ENCODE data around the gene GANC. TPM values are rescaled to one million over a fixed set of nuclear protein-coding genes. Genes with fewer than 3 reads are reported as not detected.
"Not testable (repeated sequence)": the region's sequence is repeated elsewhere in the genome, so short reads cannot be mapped to it uniquely, and the experiment has no call there.

GANC gene
- total RNA-seq, 1 experiment from 2014 or later = 5.8 TPM

DNA sequence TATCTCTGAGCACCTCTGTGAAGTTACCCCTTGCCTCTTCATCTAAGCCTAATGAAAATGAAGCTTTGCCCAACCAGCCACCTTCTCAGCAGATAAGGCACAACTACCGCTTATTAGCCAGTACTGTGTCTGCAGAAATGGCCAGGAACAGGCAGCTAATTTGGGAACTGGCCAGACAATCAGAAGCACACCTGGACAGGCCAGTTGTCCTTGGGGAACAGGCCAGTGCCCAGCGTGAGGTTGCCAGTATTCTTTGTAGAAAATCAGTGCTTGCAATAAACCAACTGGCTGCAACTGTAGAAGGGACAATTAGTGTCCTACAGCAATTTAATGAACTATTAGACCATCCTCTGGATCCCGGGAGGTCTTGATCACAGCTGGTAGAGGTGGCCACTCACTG, 10.7 kb downstream of the GANC start:
- DNase-seq (ENCODE audit: low spot score) = no peak

DNA sequence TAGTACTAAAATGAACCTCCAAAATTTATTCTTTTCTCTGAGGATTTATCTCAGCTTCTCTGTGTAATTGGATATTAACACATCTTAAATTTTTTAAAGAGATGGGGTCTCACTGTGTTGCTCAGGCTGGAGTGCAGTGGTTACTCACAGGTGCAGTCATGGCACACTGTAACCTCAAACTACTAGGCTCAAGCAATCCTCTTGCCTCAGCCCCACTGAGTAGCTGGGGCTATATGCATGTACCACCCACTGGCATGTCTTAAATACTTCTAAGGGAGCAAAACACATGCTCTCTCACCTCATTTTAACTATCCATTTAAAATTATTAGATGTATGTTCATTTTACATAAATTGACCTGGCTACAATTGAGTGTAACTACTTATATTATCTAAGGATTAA, 11.6 kb downstream of the GANC start:
- DNase-seq (ENCODE audit: low spot score) = no peak

DNA sequence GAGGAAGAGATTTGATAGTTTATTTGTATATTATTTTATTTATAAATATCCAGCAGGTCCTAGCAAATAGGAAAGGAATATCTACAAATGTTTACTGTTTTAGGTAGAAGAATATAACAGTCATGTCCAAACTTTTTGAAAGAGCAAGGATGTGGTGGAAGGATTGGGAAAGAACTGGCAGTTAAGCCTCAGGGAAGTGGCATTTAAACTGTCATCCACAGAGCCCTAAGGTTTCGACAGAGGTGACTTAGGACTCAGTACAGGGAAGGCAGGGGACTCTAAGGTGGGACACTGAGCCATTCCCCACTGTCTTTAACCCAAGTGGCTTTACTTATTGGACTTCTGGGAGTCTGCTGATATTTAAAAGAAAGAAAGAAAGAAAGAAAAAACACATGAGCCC, 12.0 kb downstream of the GANC start:
- no peak for DNase-seq (ENCODE audit: low spot score)

- no peak for DNase-seq (ENCODE audit: low spot score)
Measured at GRCh38 chr15:42286445-42287029, 13.5 kb downstream of the GANC start.

DNA sequence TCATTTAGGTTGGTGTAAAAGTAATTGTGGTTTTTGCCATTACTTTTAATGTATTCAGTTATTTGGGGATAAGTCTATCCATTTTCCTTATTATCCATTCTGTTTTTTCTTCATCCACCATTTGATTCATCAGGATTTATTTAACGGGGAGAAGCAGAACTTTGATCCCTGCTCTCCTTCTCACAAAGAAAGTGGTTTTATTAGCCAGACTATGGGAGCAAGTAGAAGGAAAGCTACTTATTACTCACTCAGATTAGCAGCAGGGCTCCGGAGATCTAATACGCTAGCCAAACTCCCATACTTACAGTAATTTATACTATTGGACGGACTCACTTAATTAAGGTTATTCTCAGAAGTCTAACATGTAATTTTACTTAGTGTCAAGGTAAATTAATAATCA, 14.9 kb downstream of the GANC start:
- no peak for DNase-seq (ENCODE audit: low spot score)

DNA sequence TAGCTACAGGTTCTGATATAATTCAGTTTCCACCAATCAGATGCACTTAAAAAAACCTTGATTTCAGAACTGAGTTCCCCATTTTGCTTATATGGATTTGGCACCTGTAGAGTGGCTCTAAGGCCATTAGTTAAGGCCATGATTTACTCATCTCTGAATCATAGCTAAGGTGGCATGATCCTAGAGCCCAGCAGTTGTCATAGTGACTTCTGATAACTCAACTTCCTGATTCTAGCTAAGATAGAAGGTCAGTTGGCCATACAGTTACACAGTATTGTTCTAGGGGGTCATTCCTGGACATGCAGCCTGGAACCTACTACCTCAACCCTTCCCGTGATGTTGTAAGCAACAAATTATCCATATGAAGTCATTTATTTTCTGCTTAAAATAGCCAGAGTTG, 16.2 kb downstream of the GANC start:
- DNase-seq (ENCODE audit: low spot score) = peak; percentile 7

GRCh38 chr15:42301004-42301403, 28.0 kb downstream of the GANC start:
- not testable (repeated sequence) for DNase-seq (ENCODE audit: low spot score)

- DNase-seq (ENCODE audit: low spot score) = peak; percentile 13
Measured at GRCh38 chr15:42306681-42307080, 33.7 kb downstream of the GANC start.

DNA sequence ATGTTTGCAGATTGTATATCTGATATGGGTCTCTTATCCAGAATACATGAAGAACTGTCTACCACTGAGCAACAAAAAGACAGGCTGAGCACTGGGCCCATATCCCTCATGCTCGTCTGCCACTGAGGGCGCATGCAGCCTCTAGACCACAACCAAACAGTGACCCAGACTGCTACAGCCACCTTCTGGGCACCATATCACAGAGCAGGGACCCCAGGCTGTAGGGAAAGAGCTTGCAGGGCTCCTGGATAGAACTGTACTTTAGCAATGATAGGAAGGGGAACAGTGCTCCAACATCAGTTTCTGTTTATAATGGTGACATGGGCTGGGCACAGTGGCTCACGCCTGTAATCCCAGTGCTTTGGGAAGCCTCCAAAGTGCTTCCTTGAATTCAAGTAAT, 40.5 kb downstream of the GANC start:
- DNase-seq (ENCODE audit: low spot score) = peak; percentile 25

GRCh38 chr15:42314818-42315217, 41.8 kb downstream of the GANC start:
- DNase-seq (ENCODE audit: low spot score) = no peak

DNA sequence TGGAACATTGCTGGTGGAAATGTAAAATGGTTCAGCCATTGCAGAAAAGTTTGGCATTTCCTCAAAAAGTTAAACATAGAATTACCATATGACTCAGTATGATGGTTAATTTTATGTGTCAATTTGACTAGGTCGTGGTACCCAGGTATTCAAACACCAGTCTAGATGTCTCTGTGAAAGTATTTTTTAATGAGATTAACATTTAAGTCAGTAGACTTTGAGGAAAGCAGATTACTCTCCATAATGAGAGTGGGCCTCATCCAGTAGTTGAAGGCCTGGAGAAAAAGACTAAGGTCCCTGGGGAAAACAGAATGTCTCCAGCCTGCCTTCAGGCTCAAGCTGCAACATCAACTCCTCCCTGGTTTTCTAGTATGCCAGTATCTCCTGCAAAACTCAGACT, 42.5 kb downstream of the GANC start:
- DNase-seq (ENCODE audit: low spot score) = no peak

DNA sequence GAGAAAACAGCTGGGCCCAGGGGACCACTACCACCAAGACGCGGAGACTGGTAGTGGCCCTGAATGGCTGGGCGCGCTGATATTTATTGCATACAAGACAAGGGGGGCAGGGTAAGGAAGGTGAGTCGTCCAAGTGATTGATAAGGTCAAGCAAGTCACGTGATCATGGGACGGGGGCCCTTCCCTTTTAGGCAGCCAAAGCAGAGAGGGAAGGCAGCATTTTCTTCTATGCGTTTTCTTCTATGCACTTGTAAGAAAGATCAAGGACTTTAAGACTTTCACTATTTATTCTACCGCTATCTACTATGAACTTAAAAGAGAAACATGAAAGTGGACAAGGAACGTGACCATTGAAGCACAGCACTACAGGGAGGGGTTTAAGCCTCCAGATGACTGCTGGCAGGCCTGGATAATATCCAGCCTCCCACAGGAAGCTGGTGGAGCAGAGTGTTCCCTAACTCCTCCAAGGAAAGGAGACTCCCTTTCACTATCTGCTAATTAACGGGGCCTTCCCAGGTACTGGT, 43.3 kb downstream of the GANC start:
- DNase-seq (ENCODE audit: low spot score) = not testable (repeated sequence)

DNA sequence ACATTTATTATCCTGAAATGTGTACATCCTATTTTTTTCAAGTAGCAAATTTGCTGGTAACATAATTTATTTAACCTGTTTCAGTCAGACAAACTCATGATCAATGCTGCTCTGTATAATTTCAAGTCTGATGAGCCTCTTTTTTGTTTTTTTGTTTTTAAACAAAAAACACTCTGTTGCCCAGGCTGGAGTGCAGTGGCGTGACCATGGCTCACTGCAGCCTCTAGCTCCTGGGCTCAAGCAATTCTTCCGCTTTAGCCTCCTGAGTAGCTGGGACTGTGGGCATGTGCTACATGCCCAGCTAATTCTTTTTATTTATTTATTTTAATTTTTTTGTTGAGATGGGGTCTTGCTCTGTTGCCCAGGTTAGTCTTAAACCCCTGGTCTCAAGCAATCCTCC, 46.2 kb downstream of the GANC start:
- DNase-seq (ENCODE audit: low spot score) = no peak

- no peak for DNase-seq (ENCODE audit: low spot score)
Measured at GRCh38 chr15:42324308-42324707, 51.3 kb downstream of the GANC start.

- DNase-seq (ENCODE audit: low spot score) = no peak
Measured at GRCh38 chr15:42329161-42329560, 56.2 kb downstream of the GANC start.

- DNase-seq (ENCODE audit: low spot score) = no peak
Measured at GRCh38 chr15:42329992-42330391, 57.0 kb downstream of the GANC start.

DNA sequence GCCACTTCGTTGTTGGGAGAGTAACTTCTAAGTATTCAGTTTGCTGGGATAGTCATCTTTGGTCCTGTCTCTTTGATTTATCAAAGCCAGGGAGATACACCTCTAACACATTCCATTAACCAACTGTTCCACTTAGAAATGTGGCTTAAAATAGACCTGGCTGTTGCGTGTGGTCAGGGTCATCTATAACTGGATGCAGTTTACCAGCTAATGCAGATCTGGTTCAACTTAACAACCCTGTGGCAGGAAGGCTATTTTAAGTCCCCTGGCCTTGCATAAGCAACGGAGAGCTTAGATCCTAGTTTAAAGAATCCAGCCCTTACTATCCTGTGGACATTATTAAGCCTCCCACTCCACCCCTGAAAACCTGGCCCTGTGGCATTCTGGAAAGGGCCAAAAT, 58.2 kb downstream of the GANC start:
- no peak for DNase-seq (ENCODE audit: low spot score)

GRCh38 chr15:42332331-42332730, 59.3 kb downstream of the GANC start:
- no peak for DNase-seq (ENCODE audit: low spot score)

GRCh38 chr15:42335074-42335473, 62.1 kb downstream of the GANC start:
- DNase-seq (ENCODE audit: low spot score) = no peak

DNA sequence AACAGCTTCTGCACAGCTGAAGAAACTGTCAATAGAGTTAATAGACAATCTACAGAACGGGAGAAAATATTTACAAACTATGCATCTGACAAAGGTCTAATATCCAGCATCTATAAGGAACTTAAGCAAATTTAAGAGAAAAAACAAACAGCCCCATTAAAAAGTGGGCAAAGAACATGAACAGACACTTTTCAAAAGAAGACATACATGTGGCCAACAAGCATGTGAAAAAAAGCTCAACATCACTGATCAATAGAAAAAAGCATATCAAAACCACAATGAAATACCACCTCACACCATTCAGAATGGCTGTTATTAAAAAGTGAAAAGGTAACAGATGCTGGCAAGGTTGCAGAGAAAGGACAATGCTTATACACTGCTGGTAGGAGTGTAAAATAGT, 63.6 kb downstream of the GANC start:
- not testable (repeated sequence) for DNase-seq (ENCODE audit: low spot score)

GRCh38 chr15:42337104-42337503, 64.1 kb downstream of the GANC start:
- DNase-seq (ENCODE audit: low spot score) = not testable (repeated sequence)

GRCh38 chr15:42338500-42338899, 65.5 kb downstream of the GANC start:
- no peak for DNase-seq (ENCODE audit: low spot score)

DNA sequence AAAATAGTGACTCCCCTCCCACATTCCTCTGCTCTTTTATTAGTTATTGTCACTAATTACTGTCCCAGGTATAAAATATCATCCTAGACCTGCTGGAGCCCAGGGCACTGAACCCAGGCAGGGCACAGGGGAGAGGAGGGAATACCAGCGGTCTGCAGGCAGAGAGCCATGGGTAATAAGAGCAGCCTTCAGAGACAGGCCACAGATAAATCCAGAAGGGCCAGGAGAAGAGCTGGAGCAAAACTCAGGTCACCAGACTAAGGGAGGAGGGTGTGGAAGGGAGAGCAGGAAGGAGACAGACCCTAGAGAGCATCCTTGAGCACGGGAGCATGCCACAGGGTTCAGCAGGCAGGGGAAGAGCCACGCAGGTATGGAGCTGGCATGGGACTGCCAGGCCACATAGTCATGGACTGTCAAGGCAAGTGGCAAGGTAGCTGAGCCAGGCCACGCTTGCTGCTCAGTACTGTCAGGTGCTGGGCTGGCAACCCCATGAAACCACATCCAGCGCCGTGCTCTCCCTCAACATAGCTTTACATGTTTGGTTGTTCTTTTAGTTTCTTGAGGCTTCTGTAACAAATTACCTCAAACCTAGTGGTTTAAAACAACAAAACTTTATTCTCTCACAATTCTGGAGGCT, 70.7 kb downstream of the GANC start:
- DNase-seq (ENCODE audit: low spot score) = no peak

DNA sequence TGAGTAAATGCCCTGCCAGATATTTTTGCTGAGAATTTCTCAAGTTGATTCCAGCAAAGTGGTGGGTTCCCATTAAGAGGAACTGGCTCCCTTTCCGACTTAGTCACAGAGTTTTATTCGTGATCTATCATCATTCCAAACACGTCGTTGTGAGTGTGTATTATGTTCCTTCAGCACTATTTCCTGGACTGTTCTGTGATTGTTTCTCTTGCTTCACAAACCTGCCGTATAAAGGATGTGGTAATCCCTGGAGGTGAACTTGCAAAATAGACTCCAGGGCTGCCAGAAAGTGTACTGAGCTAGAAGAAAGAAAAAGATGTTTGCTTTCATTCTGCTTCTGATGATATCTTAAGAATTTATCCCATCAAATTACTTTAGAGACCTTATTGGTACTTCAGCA, 71.8 kb downstream of the GANC start:
- no peak for DNase-seq (ENCODE audit: low spot score)

Measured in HT-29 (cell line).